HG03025 (cell line): ENCODE results near the gene ERBIN.
"Not testable (repeated sequence)": the region's sequence is repeated elsewhere in the genome, so short reads cannot be mapped to it uniquely, and the experiment has no call there.

ENCODE experiments used
- ATAC-seq: cut with Tn5 transposase; IDR thresholded peaks from one replicate; pipeline ENCODE4 v1.9.1; 2021; ENCODE audit warnings: mild to moderate bottlenecking, moderate library complexity; ENCODE audit not compliant: unreplicated experiment, low FRiP score

ERBIN gene

GRCh38 chr5:66002415-66002814 lies 76.0 kb downstream of the ERBIN start:
- no peak for ATAC-seq

GRCh38 chr5:66004216-66004615 lies 77.8 kb downstream of the ERBIN start:
- no peak for ATAC-seq

- ATAC-seq, result no peak
Observed at GRCh38 chr5:66009277-66009676, 82.9 kb downstream of the ERBIN start.

GRCh38 chr5:66010476-66010875 lies 84.1 kb downstream of the ERBIN start:
- ATAC-seq, result no peak

- peak; percentile 58 for ATAC-seq
Observed at GRCh38 chr5:66012271-66012670, 85.9 kb downstream of the ERBIN start.

- no peak for ATAC-seq
Observed at GRCh38 chr5:66013397-66013796, 87.0 kb downstream of the ERBIN start.

GRCh38 chr5:66013906-66014305 lies 87.5 kb downstream of the ERBIN start:
- no peak for ATAC-seq

- ATAC-seq, result no peak
Observed at GRCh38 chr5:66015196-66015960, 89.0 kb downstream of the ERBIN start.

GRCh38 chr5:66021585-66021984 lies 95.2 kb downstream of the ERBIN start:
- no peak for ATAC-seq

- ATAC-seq, result no peak
Observed at GRCh38 chr5:66039296-66039695, 112.9 kb downstream of the ERBIN start.

GRCh38 chr5:66039701-66040100 lies 113.3 kb downstream of the ERBIN start:
- no peak for ATAC-seq

- no peak for ATAC-seq
Observed at GRCh38 chr5:66041627-66042026, 115.3 kb downstream of the ERBIN start.

GRCh38 chr5:66057239-66057638 lies 130.9 kb downstream of the ERBIN start:
- no peak for ATAC-seq

- ATAC-seq, result not testable (repeated sequence)
Observed at GRCh38 chr5:66061320-66061719, 134.9 kb downstream of the ERBIN start.

GRCh38 chr5:66063061-66063460 lies 136.7 kb downstream of the ERBIN start:
- ATAC-seq, result not testable (repeated sequence)

- no peak for ATAC-seq
Observed at GRCh38 chr5:66066826-66067225, 140.5 kb downstream of the ERBIN start.

GRCh38 chr5:66072031-66072430 lies 145.7 kb downstream of the ERBIN start:
- ATAC-seq, result no peak

GRCh38 chr5:66074901-66075300 lies 148.5 kb downstream of the ERBIN start:
- ATAC-seq, result no peak

- ATAC-seq, result no peak
Observed at GRCh38 chr5:66080664-66081063, 154.3 kb downstream of the ERBIN start.

GRCh38 chr5:66089384-66089783 lies 163.0 kb downstream of the ERBIN start:
- no peak for ATAC-seq

- no peak for ATAC-seq
Observed at GRCh38 chr5:66100851-66101250, 174.5 kb downstream of the ERBIN start.

GRCh38 chr5:66113160-66113559 lies 186.8 kb downstream of the ERBIN start:
- ATAC-seq, result no peak

GRCh38 chr5:66118304-66118703 lies 191.9 kb downstream of the ERBIN start:
- no peak for ATAC-seq
